HG03175 (cell line): ENCODE results near the gene ACBD6.
"Not testable (repeated sequence)": the region's sequence is repeated elsewhere in the genome, so short reads cannot be mapped to it uniquely, and the experiment has no call there.

Source experiments
- ATAC-seq: cut with Tn5 transposase; IDR thresholded peaks from one replicate; pipeline ENCODE4 v1.9.1; 2021; ENCODE audit warnings: mild to moderate bottlenecking, moderate library complexity; ENCODE audit not compliant: unreplicated experiment

Gene ACBD6

GRCh38 chr1:180421145-180421544 lies 81.2 kb downstream of the ACBD6 start:
- not testable (repeated sequence) for ATAC-seq

GRCh38 chr1:180415985-180416633 lies 86.3 kb downstream of the ACBD6 start:
- no peak for ATAC-seq

- ATAC-seq = no peak
These were observed 87.0 kb downstream of the ACBD6 start for GRCh38 chr1:180415236-180415848.

- no peak for ATAC-seq
These were observed 89.8 kb downstream of the ACBD6 start for GRCh38 chr1:180412583-180412982.

- not testable (repeated sequence) for ATAC-seq
These were observed 94.2 kb downstream of the ACBD6 start for GRCh38 chr1:180408128-180408527.

GRCh38 chr1:180407051-180407450 lies 95.3 kb downstream of the ACBD6 start:
- ATAC-seq = no peak

GRCh38 chr1:180402551-180402950 lies 99.8 kb downstream of the ACBD6 start:
- no peak for ATAC-seq

GRCh38 chr1:180402001-180402400 lies 100.4 kb downstream of the ACBD6 start:
- ATAC-seq = no peak

- ATAC-seq = no peak
These were observed 105.2 kb downstream of the ACBD6 start for GRCh38 chr1:180397175-180397574.

GRCh38 chr1:180392427-180393145 lies 109.8 kb downstream of the ACBD6 start:
- no peak for ATAC-seq

- no peak for ATAC-seq
These were observed 110.4 kb downstream of the ACBD6 start for GRCh38 chr1:180392020-180392419.

GRCh38 chr1:180387413-180387812 lies 115.0 kb downstream of the ACBD6 start:
- ATAC-seq = no peak

- ATAC-seq = no peak
These were observed 115.5 kb downstream of the ACBD6 start for GRCh38 chr1:180386745-180387367.

GRCh38 chr1:180385144-180385543 lies 117.2 kb downstream of the ACBD6 start:
- ATAC-seq = no peak

- ATAC-seq = no peak
These were observed 117.9 kb downstream of the ACBD6 start for GRCh38 chr1:180384286-180385005.

- no peak for ATAC-seq
These were observed 119.9 kb downstream of the ACBD6 start for GRCh38 chr1:180382326-180383115.

- no peak for ATAC-seq
These were observed 121.2 kb downstream of the ACBD6 start for GRCh38 chr1:180381184-180381580.

- no peak for ATAC-seq
These were observed 121.9 kb downstream of the ACBD6 start for GRCh38 chr1:180380259-180381183.

- ATAC-seq = no peak
These were observed 125.6 kb downstream of the ACBD6 start for GRCh38 chr1:180376800-180377199.
